Thyroid gland (tissue), 4 donors: ENCODE data around the gene SPECC1. TPM values are rescaled to one million over a fixed set of nuclear protein-coding genes. Genes with fewer than 3 reads are reported as not detected.

Source experiments
- DNase-seq, 2 donors: peaks; one replicate each; pipeline ENCODE4 v3.0.0-alpha.2; 2019
- H3K27ac ChIP-seq, 3 donors: fragments of 200-600 bp; sonication (generic); 1 replicate in 2 of 3; 2 replicates in 1 of 3; pipeline ENCODE4 v1.5.1; 2016 to 2019; ENCODE audit warnings: mild to moderate bottlenecking in 1 of 3, moderate library complexity in 1 of 3
- H3K27me3 ChIP-seq: fragments of 200-600 bp; sonication (generic); one replicate; pipeline ENCODE4 v1.5.1; 2019
- H3K36me3 ChIP-seq, 2 donors: fragments of 200-600 bp; sonication (generic); one replicate each; pipeline ENCODE4 v1.5.1; 2016 to 2019
- H3K4me1 ChIP-seq, 2 donors: fragments of 200-600 bp; sonication (generic); one replicate each; pipeline ENCODE4 v1.5.1; 2017 to 2019
- H3K4me3 ChIP-seq, 3 donors: fragments of 200-600 bp; sonication (generic); replicated peaks in 1 of 3; 1 replicate in 2 of 3; 2 replicates in 1 of 3; pipeline ENCODE4 v1.5.1; 2016; ENCODE audit warnings: mild to moderate bottlenecking in 1 of 3
- H3K9me3 ChIP-seq: fragments of 200-600 bp; sonication (generic); one replicate; pipeline ENCODE4 v1.5.1; 2017
- POLR2A ChIP-seq, 2 donors: fragments of 450-650 bp; IDR thresholded peaks; one replicate each; pipeline ENCODE4 v1.6.1; 2017; ENCODE audit warnings: antibody characterized with exemption in 2 of 2, mild to moderate bottlenecking in 2 of 2, moderate library complexity in 1 of 2
- WGBS, 2 donors: methylation state at CpG; one replicate each; pipeline ENCODE4 v1.1.5; 2017; 5-methylcytosine and 5-hydroxymethylcytosine counted together
- intact Hi-C: fragments of 100-400 bp; cut with DNase I; formaldehyde crosslinking; loops from one replicate; pipeline ENCODE4 v1.15.1; 2023
- total RNA-seq, 4 donors: library from RNA; depleted of rRNA; stranded (reverse); fragments of >200 nt; gene quantifications; one replicate each; pipeline ENCODE4 v1.2.3, GENCODE V29; 2016
- TF ChIP-seq, protein P1 (sequence below), 6 experiments: fragments of 200-600 bp in 3 of 6; fragments of 450-650 bp in 3 of 6; sonication (generic) in 3 of 6; IDR thresholded peaks; one replicate each; pipeline ENCODE4 v1.5.1; 2016 to 2019; ENCODE audit warnings: antibody characterized with exemption in 6 of 6, mild to moderate bottlenecking in 2 of 6, inconsistent platforms in 1 of 6, moderate library complexity in 1 of 6

The SPECC1 gene
- total RNA-seq, 4 donors from 2014 or later = 19.8 to 41.5 (median 24.4) TPM

DNA sequence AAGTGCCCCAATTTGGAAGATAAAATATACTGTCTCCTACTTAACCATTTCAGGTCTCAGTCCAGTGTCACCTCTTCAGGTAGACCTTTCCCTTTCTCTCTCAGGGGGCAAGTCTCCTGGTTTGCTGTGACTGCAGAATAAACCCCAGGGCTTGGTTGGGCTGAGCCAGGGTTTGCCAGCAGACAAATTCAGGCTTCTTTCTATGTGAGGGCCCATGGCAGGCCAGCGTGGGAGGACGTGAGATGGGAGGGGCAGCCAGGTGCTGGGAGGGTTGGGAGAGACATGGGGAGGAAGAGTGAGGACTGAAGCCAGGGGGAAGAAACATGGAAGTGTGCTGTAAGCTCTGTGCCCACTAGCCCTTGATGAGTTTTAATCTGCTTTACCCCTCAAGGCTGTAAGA is 163.2 kb downstream of the SPECC1 start:
- intact Hi-C loops = no loop called here
- H3K27ac ChIP-seq = no peak overlapping the region
- H3K27me3 ChIP-seq = no peaks in the 10 kb centered on the region
- DNase-seq = no peak
- H3K4me3 ChIP-seq = no peak overlapping the region
- no peak for TF ChIP-seq POLR2A (IDR thresholded peaks at IDR 0.05)
- TF ChIP-seq, protein P1, sequence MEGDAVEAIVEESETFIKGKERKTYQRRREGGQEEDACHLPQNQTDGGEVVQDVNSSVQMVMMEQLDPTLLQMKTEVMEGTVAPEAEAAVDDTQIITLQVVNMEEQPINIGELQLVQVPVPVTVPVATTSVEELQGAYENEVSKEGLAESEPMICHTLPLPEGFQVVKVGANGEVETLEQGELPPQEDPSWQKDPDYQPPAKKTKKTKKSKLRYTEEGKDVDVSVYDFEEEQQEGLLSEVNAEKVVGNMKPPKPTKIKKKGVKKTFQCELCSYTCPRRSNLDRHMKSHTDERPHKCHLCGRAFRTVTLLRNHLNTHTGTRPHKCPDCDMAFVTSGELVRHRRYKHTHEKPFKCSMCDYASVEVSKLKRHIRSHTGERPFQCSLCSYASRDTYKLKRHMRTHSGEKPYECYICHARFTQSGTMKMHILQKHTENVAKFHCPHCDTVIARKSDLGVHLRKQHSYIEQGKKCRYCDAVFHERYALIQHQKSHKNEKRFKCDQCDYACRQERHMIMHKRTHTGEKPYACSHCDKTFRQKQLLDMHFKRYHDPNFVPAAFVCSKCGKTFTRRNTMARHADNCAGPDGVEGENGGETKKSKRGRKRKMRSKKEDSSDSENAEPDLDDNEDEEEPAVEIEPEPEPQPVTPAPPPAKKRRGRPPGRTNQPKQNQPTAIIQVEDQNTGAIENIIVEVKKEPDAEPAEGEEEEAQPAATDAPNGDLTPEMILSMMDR (IDR thresholded peaks at IDR 0.05) = no peak
- no peaks in the 10 kb centered on the region for H3K4me1 ChIP-seq
- H3K36me3 ChIP-seq = no peaks in the 10 kb centered on the region
- WGBS, 2 donors = 61 to 84% methylated on average over 2 of the region's 2 CpGs
- H3K9me3 ChIP-seq = no peaks in the 10 kb centered on the region

DNA sequence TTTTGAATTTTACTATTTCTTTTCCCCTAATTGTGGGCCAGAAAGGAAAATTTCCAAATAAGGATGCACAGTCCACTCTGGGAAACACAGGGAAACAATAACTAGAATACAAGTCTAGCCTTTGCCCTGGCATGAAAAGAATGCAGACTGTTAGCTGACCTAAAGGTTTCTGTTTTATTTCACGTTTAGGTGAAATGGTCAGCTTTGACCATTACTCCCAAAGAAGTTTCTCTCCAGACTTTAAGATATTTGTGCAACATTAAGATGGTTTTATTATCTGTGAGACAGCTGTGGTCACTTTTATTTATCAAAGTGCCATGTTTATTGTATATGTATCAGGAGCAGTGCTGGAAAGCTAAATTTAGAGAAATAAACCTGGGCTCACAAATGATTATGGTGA is 163.9 kb downstream of the SPECC1 start:
- no peak for DNase-seq
- Histone ChIP-seq H3K4me1 (no peaks in the 10 kb centered on the region), H3K4me3 (no peak overlapping the region), H3K27ac (no peak overlapping the region), H3K27me3 (no peaks in the 10 kb centered on the region), H3K36me3 (no peaks in the 10 kb centered on the region), H3K9me3 (no peaks in the 10 kb centered on the region)
- intact Hi-C loops = no loop called here
- 49 to 54% methylated on average over 1 of the region's 1 CpG for WGBS, 2 donors
- no peak for TF ChIP-seq POLR2A (IDR thresholded peaks at IDR 0.05)
- TF ChIP-seq, protein P1 (IDR thresholded peaks at IDR 0.05) = no peak

DNA sequence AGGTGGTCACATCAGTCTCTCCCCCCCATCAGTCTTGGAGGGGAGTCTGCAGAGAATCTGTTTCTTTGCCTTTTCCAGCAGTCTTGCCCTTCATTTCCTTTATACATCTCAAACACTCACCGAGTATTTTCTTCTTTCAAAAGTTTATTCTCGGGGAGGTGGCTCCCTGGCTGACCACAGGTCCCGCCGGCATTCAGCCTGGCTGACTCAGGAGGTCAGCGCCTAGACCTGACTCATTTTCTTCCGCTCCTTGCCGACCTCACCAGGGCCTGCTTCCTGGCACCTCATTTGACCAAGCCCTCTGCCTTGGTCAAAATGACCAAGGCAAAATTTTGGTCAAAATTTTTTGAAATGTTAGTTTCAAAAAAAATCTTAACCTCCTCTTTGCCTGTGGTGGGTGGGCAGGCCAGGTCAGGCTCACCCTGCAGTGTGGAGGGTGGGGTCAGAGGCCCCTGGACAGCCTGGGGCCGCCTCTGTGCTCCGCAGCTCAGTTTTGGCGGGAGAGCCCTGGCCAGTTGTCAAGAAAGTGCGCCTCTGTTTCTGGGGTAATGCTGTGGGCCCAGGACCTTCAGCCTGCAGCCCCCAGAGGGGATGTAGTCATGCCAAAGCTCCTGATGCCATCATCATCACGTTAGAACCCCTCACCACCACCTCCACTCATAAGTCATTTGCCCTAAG is 165.6 kb downstream of the SPECC1 start:
- Histone ChIP-seq H3K4me3 (no peak overlapping the region), H3K4me1 (no peaks in the 10 kb centered on the region), H3K27me3 (no peaks in the 10 kb centered on the region), H3K27ac (no peak overlapping the region), H3K36me3 (no peaks in the 10 kb centered on the region), H3K9me3 (no peaks in the 10 kb centered on the region)
- WGBS, 2 donors = 87 to 91% methylated on average over 12 of the region's 12 CpGs
- DNase-seq = no peak
- intact Hi-C loops = no loop called here
- TF ChIP-seq POLR2A (IDR thresholded peaks at IDR 0.05) = no peak
- TF ChIP-seq, protein P1 (IDR thresholded peaks at IDR 0.05) = no peak

DNA sequence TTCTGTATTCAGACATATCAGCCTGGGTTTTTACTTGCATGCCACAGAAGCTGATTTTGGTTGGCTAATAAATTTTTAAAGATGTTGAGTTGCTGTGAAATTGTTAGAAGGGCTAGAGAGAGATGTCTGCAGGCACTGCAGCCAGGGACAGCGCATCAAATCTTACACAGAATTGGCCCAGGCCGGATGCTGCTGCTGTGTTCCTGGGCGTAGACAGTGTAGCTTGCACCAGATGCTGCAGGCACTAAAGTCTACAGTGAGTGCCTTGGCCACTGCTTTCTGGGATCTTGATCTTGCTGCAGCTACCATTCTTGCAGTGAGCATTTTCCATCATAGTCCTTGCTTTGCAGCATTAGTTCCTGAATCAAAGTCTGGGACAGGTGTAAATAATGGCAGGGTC is 169.9 kb downstream of the SPECC1 start:
- Histone ChIP-seq H3K36me3 (no peaks in the 10 kb centered on the region), H3K4me1 (no peaks in the 10 kb centered on the region), H3K27ac (no peak overlapping the region), H3K9me3 (no peaks in the 10 kb centered on the region), H3K4me3 (no peak overlapping the region), H3K27me3 (no peaks in the 10 kb centered on the region)
- DNase-seq = no peak
- WGBS, 2 donors = 90 to 100% methylated on average over 1 to 3 of the region's 3 CpGs
- TF ChIP-seq POLR2A (IDR thresholded peaks at IDR 0.05) = no peak
- intact Hi-C loops = no loop called here

DNA sequence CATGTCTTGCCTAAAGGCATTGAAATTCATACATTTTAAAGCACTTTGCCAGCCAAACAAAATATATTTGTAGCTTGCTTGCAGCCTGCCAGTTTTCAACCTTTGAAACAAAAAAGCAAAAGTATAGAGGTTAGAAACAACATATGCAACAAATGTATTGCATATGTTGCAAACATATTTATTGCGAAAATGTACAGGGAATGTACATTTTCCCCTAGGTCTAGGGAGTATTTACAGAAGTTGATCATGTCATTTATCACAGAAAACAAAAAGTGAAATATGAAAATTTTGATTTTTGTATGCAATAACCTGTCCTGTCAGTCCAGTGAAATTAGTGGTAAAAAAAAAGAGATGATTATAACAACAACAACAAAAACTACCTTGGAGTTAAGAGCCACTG is 171.5 kb downstream of the SPECC1 start:
- Histone ChIP-seq H3K27me3 (no peaks in the 10 kb centered on the region), H3K9me3 (no peaks in the 10 kb centered on the region), H3K27ac (no peak overlapping the region), H3K4me3 (no peak overlapping the region), H3K36me3 (no peaks in the 10 kb centered on the region), H3K4me1 (no peaks in the 10 kb centered on the region)
- DNase-seq = no peak
- intact Hi-C loops = no loop called here
- 98 to 100% methylated on average over 1 of the region's 1 CpG for WGBS, 2 donors
- TF ChIP-seq, protein P1 (IDR thresholded peaks at IDR 0.05) = no peak
- TF ChIP-seq POLR2A (IDR thresholded peaks at IDR 0.05) = no peak
